ENCODE results near the gene SDHA. TPM values are rescaled to one million over a fixed set of nuclear protein-coding genes. Genes with fewer than 3 reads are reported as not detected.
"Not testable (repeated sequence)": the region's sequence is repeated elsewhere in the genome, so short reads cannot be mapped to it uniquely, and the experiment has no call there.

The SDHA gene
- total and polyA plus RNA-seq, 10 donors: 58.6 to 135 (median 107) TPM

- Histone ChIP-seq H3K4me1 (peaks cover 20 to 83% (median 63%) of the 10 kb centered on the region in 6 donors), H3K4me3 (peak overlapping the region; percentile 82 to 98 (median 88)), H3K27ac (peak overlapping the region; percentile 90 to 97 (median 92)), H3K36me3 (peaks cover 0 to 18% (median 3%) of the 10 kb centered on the region in 6 donors), H3K27me3 (replicated peaks in 1 of 7) (no peaks in the 10 kb centered on the region), H3K9me3 (no peaks in the 10 kb centered on the region)
- peak; percentile 91 for DNase-seq
- intact Hi-C loops (cut with DNase I; ENCODE audit: low total_unique reads): no loop called here
- 0 to 1% (median 0%) methylated on average over 25 to 73 of the region's 73 CpGs for WGBS, 5 donors
- TF ChIP-seq, protein P1, sequence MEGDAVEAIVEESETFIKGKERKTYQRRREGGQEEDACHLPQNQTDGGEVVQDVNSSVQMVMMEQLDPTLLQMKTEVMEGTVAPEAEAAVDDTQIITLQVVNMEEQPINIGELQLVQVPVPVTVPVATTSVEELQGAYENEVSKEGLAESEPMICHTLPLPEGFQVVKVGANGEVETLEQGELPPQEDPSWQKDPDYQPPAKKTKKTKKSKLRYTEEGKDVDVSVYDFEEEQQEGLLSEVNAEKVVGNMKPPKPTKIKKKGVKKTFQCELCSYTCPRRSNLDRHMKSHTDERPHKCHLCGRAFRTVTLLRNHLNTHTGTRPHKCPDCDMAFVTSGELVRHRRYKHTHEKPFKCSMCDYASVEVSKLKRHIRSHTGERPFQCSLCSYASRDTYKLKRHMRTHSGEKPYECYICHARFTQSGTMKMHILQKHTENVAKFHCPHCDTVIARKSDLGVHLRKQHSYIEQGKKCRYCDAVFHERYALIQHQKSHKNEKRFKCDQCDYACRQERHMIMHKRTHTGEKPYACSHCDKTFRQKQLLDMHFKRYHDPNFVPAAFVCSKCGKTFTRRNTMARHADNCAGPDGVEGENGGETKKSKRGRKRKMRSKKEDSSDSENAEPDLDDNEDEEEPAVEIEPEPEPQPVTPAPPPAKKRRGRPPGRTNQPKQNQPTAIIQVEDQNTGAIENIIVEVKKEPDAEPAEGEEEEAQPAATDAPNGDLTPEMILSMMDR (IDR thresholded peaks at IDR 0.05 in 8 of 11, conservative IDR thresholded peaks at IDR 0.05 in 3 of 11): no peak
- no peak for TF ChIP-seq POLR2A (IDR thresholded peaks at IDR 0.05)
- TF ChIP-seq POLR2AphosphoS5 (IDR thresholded peaks at IDR 0.05): no peak
Observed at GRCh38 chr5:218457-219291, 554 bp downstream of the SDHA start.

- no peaks in the 10 kb centered on the region for H3K9me3 ChIP-seq
- H3K27me3 ChIP-seq (replicated peaks in 1 of 7): no peaks in the 10 kb centered on the region
- TF ChIP-seq POLR2A (IDR thresholded peaks at IDR 0.05): no peak
- TF ChIP-seq, protein P1 (IDR thresholded peaks at IDR 0.05 in 8 of 11, conservative IDR thresholded peaks at IDR 0.05 in 3 of 11): no peak
- no peak for TF ChIP-seq POLR2AphosphoS5 (IDR thresholded peaks at IDR 0.05)
- H3K4me3 ChIP-seq: peak overlapping the region; percentile 82 to 98 (median 88)
- intact Hi-C loops (cut with DNase I; ENCODE audit: low total_unique reads): no loop called here
- DNase-seq: no peak
- WGBS, 5 donors: 0 to 3% (median 3%) methylated on average over 9 of the region's 9 CpGs
- H3K36me3 ChIP-seq: peaks cover 2 to 18% (median 7%) of the 10 kb centered on the region in 6 donors
- peak overlapping the region; percentile 78 to 97 (median 92) for H3K27ac ChIP-seq
- H3K4me1 ChIP-seq: peaks cover 20 to 79% (median 65%) of the 10 kb centered on the region in 6 donors
Observed at GRCh38 chr5:219460-219863, 1.3 kb downstream of the SDHA start.

GRCh38 chr5:219991-220390, 1.9 kb downstream of the SDHA start:
- peaks cover 20 to 74% (median 62%) of the 10 kb centered on the region in 6 donors for H3K4me1 ChIP-seq
- H3K4me3 ChIP-seq: peak overlapping the region; percentile 82 to 98 (median 88)
- no peaks in the 10 kb centered on the region for H3K9me3 ChIP-seq
- peaks cover 2 to 18% (median 13%) of the 10 kb centered on the region in 6 donors for H3K36me3 ChIP-seq
- DNase-seq: no peak
- intact Hi-C loops (cut with DNase I; ENCODE audit: low total_unique reads): no loop called here
- 6 to 13% (median 9%) methylated on average over 4 of the region's 4 CpGs for WGBS, 5 donors
- peak overlapping the region; percentile 78 to 97 (median 92) for H3K27ac ChIP-seq
- TF ChIP-seq, protein P1 (IDR thresholded peaks at IDR 0.05 in 8 of 11, conservative IDR thresholded peaks at IDR 0.05 in 3 of 11): no peak
- no peak for TF ChIP-seq POLR2A (IDR thresholded peaks at IDR 0.05)
- H3K27me3 ChIP-seq (replicated peaks in 1 of 7): no peaks in the 10 kb centered on the region

GRCh38 chr5:222951-223715, 5.0 kb downstream of the SDHA start:
- WGBS, 5 donors: 24 to 46% (median 35%) methylated on average over 6 of the region's 6 CpGs
- H3K9me3 ChIP-seq; H3K4me3 ChIP-seq; intact Hi-C loops (cut with DNase I; ENCODE audit: low total_unique reads); DNase-seq; H3K27me3 ChIP-seq (replicated peaks in 1 of 7): not testable (repeated sequence)
- Histone ChIP-seq H3K36me3 (peaks cover 7 to 47% (median 44%) of the 10 kb centered on the region in 6 donors), H3K27ac (peak overlapping the region in 4 of 8 donors; percentile 13 to 46 (median 26)), H3K4me1 (peaks cover 20 to 54% (median 50%) of the 10 kb centered on the region in 6 donors)
